B cell (primary cell): ENCODE data around the gene CAMK4.

Experiments
- EZH2 ChIP-seq: IDR thresholded peaks from 2 replicates; pipeline ENCODE4 v1.6.1; 2012; ENCODE audit warnings: borderline replicate concordance, low read depth, mild to moderate bottlenecking, moderate library complexity, low read length; ENCODE audit not compliant: insufficient read depth, poor library complexity, severe bottlenecking
- TF ChIP-seq, protein P1 (sequence below): fragments of 200-600 bp; IDR thresholded peaks from one replicate; pipeline ENCODE4 v1.8.0; 2022; ENCODE audit warnings: antibody characterized with exemption, mild to moderate bottlenecking

DNA sequence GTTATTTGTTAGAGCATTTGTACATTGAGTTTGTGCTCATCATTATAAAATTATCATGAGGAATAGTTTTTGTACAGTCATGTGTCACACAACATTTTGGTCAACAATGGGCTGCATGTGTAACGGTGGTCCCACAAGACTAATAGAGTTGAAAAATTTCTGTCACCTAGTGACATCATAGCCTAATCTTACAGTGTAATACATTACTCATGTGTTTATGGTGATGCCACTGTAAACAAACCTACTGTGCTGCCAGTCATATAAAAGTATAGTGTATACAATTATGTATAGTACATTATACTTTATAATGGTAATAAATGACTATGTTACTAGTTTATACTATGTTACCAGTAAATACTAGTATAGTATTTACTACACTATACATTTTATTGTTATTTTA lies 3.0 kb upstream of the CAMK4 start:
- TF ChIP-seq, protein P1, sequence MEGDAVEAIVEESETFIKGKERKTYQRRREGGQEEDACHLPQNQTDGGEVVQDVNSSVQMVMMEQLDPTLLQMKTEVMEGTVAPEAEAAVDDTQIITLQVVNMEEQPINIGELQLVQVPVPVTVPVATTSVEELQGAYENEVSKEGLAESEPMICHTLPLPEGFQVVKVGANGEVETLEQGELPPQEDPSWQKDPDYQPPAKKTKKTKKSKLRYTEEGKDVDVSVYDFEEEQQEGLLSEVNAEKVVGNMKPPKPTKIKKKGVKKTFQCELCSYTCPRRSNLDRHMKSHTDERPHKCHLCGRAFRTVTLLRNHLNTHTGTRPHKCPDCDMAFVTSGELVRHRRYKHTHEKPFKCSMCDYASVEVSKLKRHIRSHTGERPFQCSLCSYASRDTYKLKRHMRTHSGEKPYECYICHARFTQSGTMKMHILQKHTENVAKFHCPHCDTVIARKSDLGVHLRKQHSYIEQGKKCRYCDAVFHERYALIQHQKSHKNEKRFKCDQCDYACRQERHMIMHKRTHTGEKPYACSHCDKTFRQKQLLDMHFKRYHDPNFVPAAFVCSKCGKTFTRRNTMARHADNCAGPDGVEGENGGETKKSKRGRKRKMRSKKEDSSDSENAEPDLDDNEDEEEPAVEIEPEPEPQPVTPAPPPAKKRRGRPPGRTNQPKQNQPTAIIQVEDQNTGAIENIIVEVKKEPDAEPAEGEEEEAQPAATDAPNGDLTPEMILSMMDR = no peak
- no peak for TF ChIP-seq EZH2
